Measurements from ENCODE around the gene ZNF70. TPM values are rescaled to one million over a fixed set of nuclear protein-coding genes. Genes with fewer than 3 reads are reported as not detected.
A peak's percentile ranks its signal among the peaks of the same experiment; 100 is the strongest.

ZNF70 gene
- total RNA-seq, 4 donors from 2014 or later, result 3.5 to 8.0 (median 5.5) TPM

- TF ChIP-seq POLR2AphosphoS5 (IDR thresholded peaks at IDR 0.05), result no peak
- no peak for TF ChIP-seq CTCF (IDR thresholded peaks at IDR 0.05)
- TF ChIP-seq EP300 (IDR thresholded peaks at IDR 0.05), result no peak
- no peak for TF ChIP-seq POLR2A (IDR thresholded peaks at IDR 0.05)
Measured at GRCh38 chr22:23745791-23746190, 5.1 kb downstream of the ZNF70 start.

GRCh38 chr22:23744485-23744884 is 6.4 kb downstream of the ZNF70 start:
- H3K9me3 ChIP-seq, result peaks cover 0 to 10% (median 0%) of the 10 kb centered on the region in 3 donors
- H3K36me3 ChIP-seq, result peaks cover 0 to 53% of the 10 kb centered on the region in 2 donors
- TF ChIP-seq CTCF (IDR thresholded peaks at IDR 0.05) (no peak), POLR2A (IDR thresholded peaks at IDR 0.05) (no peak), POLR2AphosphoS5 (IDR thresholded peaks at IDR 0.05) (no peak), EP300 (IDR thresholded peaks at IDR 0.05) (no peak)
- peaks cover 0 to 18% (median 0%) of the 10 kb centered on the region in 3 donors for H3K4me1 ChIP-seq
- H3K27me3 ChIP-seq, result no peaks in the 10 kb centered on the region
- no peak overlapping the region for H3K4me3 ChIP-seq
- H3K27ac ChIP-seq, result no peak overlapping the region
- 97% methylated on average over 6 of the region's 14 CpGs; no CpG with 5 or more reads in 1 of the 2 donors for WGBS, 2 donors (ENCODE audit: low coverage in 1 of 2)
- no peak for ATAC-seq

More at GRCh38 chr22:23745791-23746190, 5.1 kb downstream of the ZNF70 start:
- H3K27ac ChIP-seq, result no peak overlapping the region
- H3K4me3 ChIP-seq, result no peak overlapping the region
- no peak for ATAC-seq
- peaks cover 0 to 10% (median 0%) of the 10 kb centered on the region in 3 donors for H3K9me3 ChIP-seq
- peaks cover 0 to 30% (median 9%) of the 10 kb centered on the region in 3 donors for H3K4me1 ChIP-seq
- 80 to 89% methylated on average over 5 to 6 of the region's 6 CpGs for WGBS, 2 donors (ENCODE audit: low coverage in 1 of 2)
- H3K27me3 ChIP-seq, result no peaks in the 10 kb centered on the region
- peaks cover 0 to 51% of the 10 kb centered on the region in 2 donors for H3K36me3 ChIP-seq

- Histone ChIP-seq H3K36me3 (peaks cover 0 to 53% of the 10 kb centered on the region in 2 donors), H3K4me1 (peaks cover 0 to 17% (median 0%) of the 10 kb centered on the region in 3 donors), H3K4me3 (no peak overlapping the region), H3K27ac (no peak overlapping the region), H3K9me3 (peaks cover 0 to 10% (median 0%) of the 10 kb centered on the region in 3 donors), H3K27me3 (no peaks in the 10 kb centered on the region)
- WGBS, 2 donors (ENCODE audit: low coverage in 1 of 2), result 87 to 97% methylated on average over 4 to 5 of the region's 13 CpGs
- no peak for TF ChIP-seq POLR2AphosphoS5 (IDR thresholded peaks at IDR 0.05)
- no peak for TF ChIP-seq CTCF (IDR thresholded peaks at IDR 0.05)
- TF ChIP-seq POLR2A (IDR thresholded peaks at IDR 0.05), result no peak
- TF ChIP-seq EP300 (IDR thresholded peaks at IDR 0.05), result no peak
- ATAC-seq, result no peak
Measured at GRCh38 chr22:23744001-23744400, 6.9 kb downstream of the ZNF70 start.

DNA sequence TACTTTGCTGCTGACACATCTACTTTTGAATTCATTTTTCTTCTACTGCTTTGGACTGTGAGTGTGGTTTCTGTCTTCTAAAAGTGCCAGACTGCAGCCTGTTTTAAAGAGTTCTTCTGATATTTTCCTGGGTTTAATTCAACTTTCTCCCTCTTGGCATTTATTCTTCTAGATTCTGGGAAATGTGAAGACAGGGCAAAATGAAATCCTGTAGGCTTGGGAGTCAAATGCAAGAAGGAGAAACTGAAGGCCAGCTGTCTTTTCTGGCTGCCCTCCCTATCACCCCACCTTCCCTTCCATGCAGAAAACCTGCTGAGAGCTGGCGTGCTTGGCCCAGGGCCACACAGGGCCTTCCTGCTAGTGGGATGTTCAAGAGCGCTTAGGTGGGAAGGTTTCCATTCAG is 7.6 kb downstream of the ZNF70 start:
- H3K36me3 ChIP-seq, result peaks cover 0 to 53% of the 10 kb centered on the region in 2 donors
- H3K4me1 ChIP-seq, result peaks cover 0 to 11% (median 0%) of the 10 kb centered on the region in 3 donors
- 67% methylated on average over 1 of the region's 2 CpGs; no CpG with 5 or more reads in 1 of the 2 donors for WGBS, 2 donors (ENCODE audit: low coverage in 1 of 2)
- no peak overlapping the region for H3K4me3 ChIP-seq
- no peaks in the 10 kb centered on the region for H3K27me3 ChIP-seq
- ATAC-seq, result no peak
- no peak for TF ChIP-seq EP300 (IDR thresholded peaks at IDR 0.05)
- TF ChIP-seq POLR2AphosphoS5 (IDR thresholded peaks at IDR 0.05), result no peak
- TF ChIP-seq POLR2A (IDR thresholded peaks at IDR 0.05), result no peak
- TF ChIP-seq CTCF (IDR thresholded peaks at IDR 0.05), result no peak
- H3K9me3 ChIP-seq, result peaks cover 0 to 10% (median 0%) of the 10 kb centered on the region in 3 donors
- H3K27ac ChIP-seq, result peak overlapping the region in 1 of 4 donors; percentile 24

Measured in gastroesophageal sphincter (tissue), 4 donors.